ENCODE data around the gene ST8SIA3. TPM values are rescaled to one million over a fixed set of nuclear protein-coding genes. Genes with fewer than 3 reads are reported as not detected.

ST8SIA3 gene
- total RNA-seq, 2 experiments from 2014 or later, result not detected

- no peaks in the 10 kb centered on the region for H3K4me1 ChIP-seq (ENCODE audit: insufficient read depth, low read length, poor library complexity, severe bottlenecking)
- no peaks in the 10 kb centered on the region for H3K9me3 ChIP-seq (ENCODE audit: low read length)
- ChIA-PET CTCF (ENCODE audit: unreplicated experiment) (no interaction called here), POLR2A (no interaction called here)
- H3K79me2 ChIP-seq (ENCODE audit: insufficient read depth, low read depth, low read length), result no peaks in the 10 kb centered on the region
- H2AFZ ChIP-seq (ENCODE audit: low read length), result no peak overlapping the region
- TF ChIP-seq CTCF (conservative IDR thresholded peaks at IDR 0.05; ENCODE audit: low read length), result no peak
- no peak for TF ChIP-seq EZH2phosphoT487 (IDR thresholded peaks at IDR 0.05; ENCODE audit: borderline replicate concordance, low read depth, low read length)
- H3K9me2 ChIP-seq (ENCODE audit: insufficient read depth, low read length), result no peaks in the 10 kb centered on the region
- intact Hi-C loops (cut with micrococcal nuclease; ENCODE audit: unreplicated experiment), result no loop called here
- no peak for DNase-seq (ENCODE audit: low spot score)
- H3K27ac ChIP-seq (ENCODE audit: low read depth, low read length, poor library complexity, severe bottlenecking), result no peak overlapping the region
- H4K20me1 ChIP-seq (ENCODE audit: insufficient read depth, low read length), result no peaks in the 10 kb centered on the region
- no TSS peak for BruUV-seq (replicated peaks)
- H3K4me3 ChIP-seq (ENCODE audit: low read depth, low read length, poor library complexity, severe bottlenecking), result no peak overlapping the region
- no peak overlapping the region for H3K4me2 ChIP-seq (ENCODE audit: low read length)
- no peaks in the 10 kb centered on the region for H3K36me3 ChIP-seq (ENCODE audit: insufficient read depth, low read length)
These were observed 20.7 kb downstream of the ST8SIA3 start for GRCh38 chr18:57373017-57373416.

- no peak overlapping the region for H3K27ac ChIP-seq (ENCODE audit: low read depth, low read length, poor library complexity, severe bottlenecking)
- no peaks in the 10 kb centered on the region for H3K79me2 ChIP-seq (ENCODE audit: insufficient read depth, low read depth, low read length)
- TF ChIP-seq EZH2phosphoT487 (IDR thresholded peaks at IDR 0.05; ENCODE audit: borderline replicate concordance, low read depth, low read length) (no peak), CTCF (conservative IDR thresholded peaks at IDR 0.05; ENCODE audit: low read length) (no peak)
- CTCF ChIA-PET (ENCODE audit: unreplicated experiment), result no interaction called here
- intact Hi-C loops (cut with micrococcal nuclease; ENCODE audit: unreplicated experiment), result no loop called here
- POLR2A ChIA-PET, result interaction anchor here (0.5 kb wide), 1 partner anchor 52 kb away, joined by 4 read pairs; no protein-coding TSS in a partner anchor
- H3K9me2 ChIP-seq (ENCODE audit: insufficient read depth, low read length), result no peaks in the 10 kb centered on the region
- no peak overlapping the region for H3K4me2 ChIP-seq (ENCODE audit: low read length)
- H3K9me3 ChIP-seq (ENCODE audit: low read length), result no peaks in the 10 kb centered on the region
- no TSS peak for BruUV-seq (replicated peaks)
- H3K4me1 ChIP-seq (ENCODE audit: insufficient read depth, low read length, poor library complexity, severe bottlenecking), result no peaks in the 10 kb centered on the region
- no peak overlapping the region for H3K4me3 ChIP-seq (ENCODE audit: low read depth, low read length, poor library complexity, severe bottlenecking)
- no peak for DNase-seq (ENCODE audit: low spot score)
- H2AFZ ChIP-seq (ENCODE audit: low read length), result no peak overlapping the region
- no peaks in the 10 kb centered on the region for H3K36me3 ChIP-seq (ENCODE audit: insufficient read depth, low read length)
- H4K20me1 ChIP-seq (ENCODE audit: insufficient read depth, low read length), result no peaks in the 10 kb centered on the region
These were observed 24.1 kb downstream of the ST8SIA3 start for GRCh38 chr18:57376503-57376902.

- CTCF ChIA-PET (ENCODE audit: unreplicated experiment), result interaction anchor here (0.6 kb wide), 1 partner anchor 638 kb away, joined by 3 read pairs; no protein-coding TSS in a partner anchor
- no peaks in the 10 kb centered on the region for H3K9me3 ChIP-seq (ENCODE audit: low read length)
- TF ChIP-seq CTCF (conservative IDR thresholded peaks at IDR 0.05; ENCODE audit: low read length) (no peak), EZH2phosphoT487 (IDR thresholded peaks at IDR 0.05; ENCODE audit: borderline replicate concordance, low read depth, low read length) (no peak)
- no peaks in the 10 kb centered on the region for H3K4me1 ChIP-seq (ENCODE audit: insufficient read depth, low read length, poor library complexity, severe bottlenecking)
- no peak overlapping the region for H3K4me2 ChIP-seq (ENCODE audit: low read length)
- H3K9me2 ChIP-seq (ENCODE audit: insufficient read depth, low read length), result no peaks in the 10 kb centered on the region
- POLR2A ChIA-PET, result interaction anchor here (0.5 to 0.7 kb wide), 3 partner anchors 202 to 416 kb away, joined by 3 to 6 read pairs (median 3); no protein-coding TSS in a partner anchor
- H3K27ac ChIP-seq (ENCODE audit: low read depth, low read length, poor library complexity, severe bottlenecking), result no peak overlapping the region
- no peak overlapping the region for H3K4me3 ChIP-seq (ENCODE audit: low read depth, low read length, poor library complexity, severe bottlenecking)
- DNase-seq (ENCODE audit: low spot score), result no peak
- H2AFZ ChIP-seq (ENCODE audit: low read length), result no peak overlapping the region
- intact Hi-C loops (cut with micrococcal nuclease; ENCODE audit: unreplicated experiment), result no loop called here
- BruUV-seq (replicated peaks), result no TSS peak
- H4K20me1 ChIP-seq (ENCODE audit: insufficient read depth, low read length), result no peaks in the 10 kb centered on the region
- H3K36me3 ChIP-seq (ENCODE audit: insufficient read depth, low read length), result no peaks in the 10 kb centered on the region
- no peaks in the 10 kb centered on the region for H3K79me2 ChIP-seq (ENCODE audit: insufficient read depth, low read depth, low read length)
These were observed 36.9 kb downstream of the ST8SIA3 start for GRCh38 chr18:57389271-57389670.

Data from OCI-LY7 (cell line).